Loucy (cell line): ENCODE measurements around the gene MARCO.

Source experiments
- EZH2phosphoT487 ChIP-seq: fragments of 200-600 bp; IDR thresholded peaks from 2 replicates; pipeline ENCODE4 v1.6.1; 2018; ENCODE audit warnings: antibody characterized with exemption, mild to moderate bottlenecking, moderate library complexity, borderline replicate concordance
- TF ChIP-seq, protein P1 (sequence below): fragments of 200-600 bp; sonication (generic); conservative IDR thresholded peaks from 2 replicates; pipeline ENCODE4 v1.5.1; 2014; ENCODE audit warnings: mild to moderate bottlenecking, antibody characterized with exemption, low read length

DNA sequence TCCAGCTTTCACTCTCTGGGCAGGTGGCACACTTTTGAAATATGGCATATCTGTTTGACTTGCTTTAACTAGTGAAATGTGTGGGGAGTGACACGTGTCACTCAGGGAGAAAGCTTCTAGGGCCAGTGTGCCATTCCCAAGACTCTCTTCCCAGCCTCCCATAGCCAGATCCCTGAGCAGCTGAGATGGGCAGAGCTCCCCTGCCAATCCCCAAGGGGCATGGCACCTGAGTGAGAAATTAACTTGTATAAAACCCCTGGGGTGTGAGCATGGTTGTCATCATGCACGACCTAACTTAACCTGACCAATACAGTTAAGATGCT, 39.0 kb upstream of the MARCO start:
- TF ChIP-seq, protein P1, sequence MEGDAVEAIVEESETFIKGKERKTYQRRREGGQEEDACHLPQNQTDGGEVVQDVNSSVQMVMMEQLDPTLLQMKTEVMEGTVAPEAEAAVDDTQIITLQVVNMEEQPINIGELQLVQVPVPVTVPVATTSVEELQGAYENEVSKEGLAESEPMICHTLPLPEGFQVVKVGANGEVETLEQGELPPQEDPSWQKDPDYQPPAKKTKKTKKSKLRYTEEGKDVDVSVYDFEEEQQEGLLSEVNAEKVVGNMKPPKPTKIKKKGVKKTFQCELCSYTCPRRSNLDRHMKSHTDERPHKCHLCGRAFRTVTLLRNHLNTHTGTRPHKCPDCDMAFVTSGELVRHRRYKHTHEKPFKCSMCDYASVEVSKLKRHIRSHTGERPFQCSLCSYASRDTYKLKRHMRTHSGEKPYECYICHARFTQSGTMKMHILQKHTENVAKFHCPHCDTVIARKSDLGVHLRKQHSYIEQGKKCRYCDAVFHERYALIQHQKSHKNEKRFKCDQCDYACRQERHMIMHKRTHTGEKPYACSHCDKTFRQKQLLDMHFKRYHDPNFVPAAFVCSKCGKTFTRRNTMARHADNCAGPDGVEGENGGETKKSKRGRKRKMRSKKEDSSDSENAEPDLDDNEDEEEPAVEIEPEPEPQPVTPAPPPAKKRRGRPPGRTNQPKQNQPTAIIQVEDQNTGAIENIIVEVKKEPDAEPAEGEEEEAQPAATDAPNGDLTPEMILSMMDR: no peak
- no peak for TF ChIP-seq EZH2phosphoT487
